HEK293 (cell line): ENCODE measurements around the gene ASCC3.

Source experiments
- CTCF ChIA-PET: fragments of 350-600 bp; formaldehyde crosslinking; extraction: SDS; loops from one replicate; lab custom pipeline; 2021; ENCODE audit warnings: antibody characterized with exemption; lab: Yijun Ruan, JAX
- POLR2A ChIA-PET: fragments of 300-600 bp; formaldehyde crosslinking; extraction: SDS; loops from one replicate; lab custom pipeline; 2020; ENCODE audit warnings: antibody characterized with exemption, inconsistent platforms; lab: Yijun Ruan, JAX
- H3K27ac ChIP-seq: fragments of 200-500 bp; sonication (Bioruptor generic); 2 replicates; pipeline ENCODE4 v1.5.1; 2014; ENCODE audit warnings: low read depth, low read length, control low read depth, inconsistent platforms; ENCODE audit errors: extremely low read depth
- H3K36me3 ChIP-seq, 2 experiments: fragments of 200-500 bp in 1 of 2; sonication (Bioruptor generic) in 1 of 2; 1 replicate in 1 of 2; 2 replicates in 1 of 2; pipeline ENCODE4 v1.5.1; 2014 to 2017; ENCODE audit warnings: inconsistent platforms in 2 of 2, low read length in 2 of 2; ENCODE audit not compliant: control insufficient read depth in 2 of 2, insufficient read depth in 1 of 2
- H3K4me1 ChIP-seq: fragments of 200-500 bp; sonication (Bioruptor generic); 2 replicates; pipeline ENCODE4 v1.5.1; 2014; ENCODE audit warnings: mild to moderate bottlenecking, low read length, inconsistent platforms; ENCODE audit not compliant: control insufficient read depth, insufficient read depth
- H3K4me3 ChIP-seq: 2 replicates; pipeline ENCODE4 v1.5.1; 2011; ENCODE audit warnings: low read depth, mild to moderate bottlenecking, control low read depth, low read length, moderate library complexity
- H3K9me3 ChIP-seq: fragments of 200-500 bp; sonication (Bioruptor generic); 2 replicates; pipeline ENCODE4 v1.5.1; 2014; ENCODE audit warnings: low read depth, low read length, inconsistent platforms; ENCODE audit not compliant: control insufficient read depth, insufficient read depth
- EGR2 ChIP-seq: fragments of 450-650 bp; formaldehyde crosslinking; IDR thresholded peaks from 2 replicates; pipeline ENCODE4 v1.5.1; 2016; ENCODE audit warnings: low read depth, missing biosample characterization, missing genetic modification characterization
- ZNF202 ChIP-seq: fragments of 450-650 bp; formaldehyde crosslinking; IDR thresholded peaks from 2 replicates; pipeline ENCODE4 v1.5.1; 2016; ENCODE audit warnings: missing biosample characterization, missing genetic modification characterization, borderline replicate concordance
- ZNF292 ChIP-seq: fragments of 450-650 bp; formaldehyde crosslinking; IDR thresholded peaks from 2 replicates; pipeline ENCODE4 v1.5.1; 2016; ENCODE audit warnings: low read depth, missing biosample characterization, missing genetic modification characterization, borderline replicate concordance
- ZNF341 ChIP-seq: fragments of 450-650 bp; formaldehyde crosslinking; IDR thresholded peaks from 2 replicates; pipeline ENCODE4; 2016; ENCODE audit warnings: low read depth, missing biosample characterization, missing genetic modification characterization
- ZNF350 ChIP-seq: fragments of 450-650 bp; formaldehyde crosslinking; IDR thresholded peaks from 2 replicates; pipeline ENCODE4 v1.5.0; 2017; ENCODE audit warnings: missing biosample characterization, mild to moderate bottlenecking, missing genetic modification characterization
- ZNF514 ChIP-seq: fragments of 450-650 bp; formaldehyde crosslinking; IDR thresholded peaks from 2 replicates; pipeline ENCODE4 v1.5.1; 2016; ENCODE audit warnings: missing biosample characterization, missing genetic modification characterization
- ZNF518A ChIP-seq: fragments of 450-650 bp; formaldehyde crosslinking; conservative IDR thresholded peaks from 2 replicates; pipeline ENCODE4 v1.5.1; 2016; ENCODE audit warnings: low read depth, missing biosample characterization, missing genetic modification characterization
- ZNF529 ChIP-seq: fragments of 450-650 bp; formaldehyde crosslinking; IDR thresholded peaks from 2 replicates; pipeline ENCODE4 v1.5.1; 2017; ENCODE audit warnings: missing genetic modification characterization, missing biosample characterization; ENCODE audit not compliant: insufficient replicate concordance
- ZNF558 ChIP-seq: fragments of 450-650 bp; formaldehyde crosslinking; IDR thresholded peaks from 2 replicates; pipeline ENCODE4 v1.5.1; 2016; ENCODE audit warnings: missing biosample characterization, missing genetic modification characterization
- ZNF654 ChIP-seq: fragments of 450-650 bp; formaldehyde crosslinking; IDR thresholded peaks from 2 replicates; pipeline ENCODE4 v1.5.1; 2016; ENCODE audit warnings: low read depth, missing biosample characterization, missing genetic modification characterization
- ZNF658 ChIP-seq: fragments of 450-650 bp; formaldehyde crosslinking; IDR thresholded peaks from 2 replicates; pipeline ENCODE4; 2016; ENCODE audit warnings: missing biosample characterization, missing genetic modification characterization
- ZNF670 ChIP-seq: fragments of 450-650 bp; formaldehyde crosslinking; IDR thresholded peaks from 2 replicates; pipeline ENCODE4 v1.5.1; 2016; ENCODE audit warnings: missing biosample characterization, missing genetic modification characterization, low read depth
- TF ChIP-seq, protein P1 (sequence below): fragments of 450-650 bp; formaldehyde crosslinking; conservative IDR thresholded peaks from 2 replicates; pipeline ENCODE4 v1.5.1; 2016; ENCODE audit warnings: low read depth, missing biosample characterization, missing genetic modification characterization
- TF ChIP-seq, protein P2 (sequence below): fragments of 450-650 bp; formaldehyde crosslinking; IDR thresholded peaks from 2 replicates; pipeline ENCODE4 v1.5.1; 2016; ENCODE audit warnings: missing biosample characterization, missing genetic modification characterization

ASCC3 gene

GRCh38 chr6:100468016-100468622 lies 413.0 kb downstream of the ASCC3 start (continued):
- no peak for TF ChIP-seq ZNF518A (tag by site-specific recombination)

DNA sequence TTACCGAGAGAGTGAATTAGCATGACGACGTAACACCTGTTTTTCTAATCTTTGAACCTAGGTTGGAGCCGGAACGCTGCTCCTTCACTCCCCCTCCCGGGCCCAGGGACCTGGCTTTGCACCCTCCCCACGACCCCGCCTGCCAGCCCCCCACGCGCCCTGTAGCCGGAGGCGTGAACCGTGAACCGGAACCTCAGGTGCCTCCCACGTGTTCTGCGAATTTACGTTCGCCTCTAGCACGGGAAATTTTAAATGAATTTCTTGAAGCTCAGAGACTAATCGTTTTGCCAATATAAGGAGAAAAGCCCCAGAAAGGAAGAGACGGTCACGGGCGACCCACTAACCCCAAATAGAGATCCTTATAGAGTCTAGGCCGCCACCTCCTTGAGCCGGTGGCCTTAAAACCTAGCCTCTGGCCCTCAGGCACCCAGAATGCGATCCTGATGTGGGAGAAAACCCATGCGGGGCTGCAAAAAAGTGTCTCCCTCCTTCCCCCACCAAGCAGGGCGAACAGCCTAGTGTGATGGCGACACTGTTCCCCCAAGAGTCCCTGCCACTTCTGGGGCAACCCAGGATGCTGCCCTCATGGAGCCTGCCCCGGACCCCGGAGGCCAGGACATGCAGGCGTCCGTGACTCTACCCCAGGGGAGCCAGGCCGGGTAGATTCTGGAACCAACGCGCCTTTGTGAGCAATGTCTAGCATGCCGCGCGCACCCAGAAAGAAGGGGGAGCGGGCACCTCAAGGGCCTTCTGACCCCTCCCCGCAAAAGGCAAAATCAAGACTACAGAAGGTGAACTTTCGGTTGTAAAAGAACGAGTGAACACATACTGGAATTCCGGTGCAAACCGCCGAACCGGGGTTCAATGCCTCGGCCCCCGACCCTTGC lies 413.8 kb downstream of the ASCC3 start:
- TF ChIP-seq ZNF292 (tag by site-specific recombination) (no peak), ZNF202 (peak; percentile 42; the same call in 1 of the 2 replicates)
- no peak overlapping the region for H3K27ac ChIP-seq
- no peak overlapping the region for H3K4me3 ChIP-seq
- ChIA-PET CTCF (interaction anchor here (0.7 to 1.2 kb wide), 3 partner anchors 12 to 358 kb away, joined by 3 to 4 read pairs (median 3); no protein-coding TSS in a partner anchor), POLR2A (no interaction called here)
- H3K9me3 ChIP-seq: no peaks in the 10 kb centered on the region
- H3K4me1 ChIP-seq: peaks cover 2% of the 10 kb centered on the region
- H3K36me3 ChIP-seq: no peaks in the 10 kb centered on the region

- ChIA-PET CTCF (interaction anchor here (0.7 to 2.0 kb wide), 4 partner anchors 13 to 357 kb away, joined by 3 to 7 read pairs (median 4); no protein-coding TSS in a partner anchor), POLR2A (no interaction called here)
- Histone ChIP-seq H3K4me3 (no peak overlapping the region), H3K9me3 (no peaks in the 10 kb centered on the region), H3K36me3 (no peaks in the 10 kb centered on the region), H3K27ac (no peak overlapping the region), H3K4me1 (peaks cover 3% of the 10 kb centered on the region)
- peak; percentile 26; the same call in 1 of the 2 replicates for TF ChIP-seq ZNF341
- no peak for TF ChIP-seq ZNF658
These were observed 414.6 kb downstream of the ASCC3 start for GRCh38 chr6:100466410-100467128.

DNA sequence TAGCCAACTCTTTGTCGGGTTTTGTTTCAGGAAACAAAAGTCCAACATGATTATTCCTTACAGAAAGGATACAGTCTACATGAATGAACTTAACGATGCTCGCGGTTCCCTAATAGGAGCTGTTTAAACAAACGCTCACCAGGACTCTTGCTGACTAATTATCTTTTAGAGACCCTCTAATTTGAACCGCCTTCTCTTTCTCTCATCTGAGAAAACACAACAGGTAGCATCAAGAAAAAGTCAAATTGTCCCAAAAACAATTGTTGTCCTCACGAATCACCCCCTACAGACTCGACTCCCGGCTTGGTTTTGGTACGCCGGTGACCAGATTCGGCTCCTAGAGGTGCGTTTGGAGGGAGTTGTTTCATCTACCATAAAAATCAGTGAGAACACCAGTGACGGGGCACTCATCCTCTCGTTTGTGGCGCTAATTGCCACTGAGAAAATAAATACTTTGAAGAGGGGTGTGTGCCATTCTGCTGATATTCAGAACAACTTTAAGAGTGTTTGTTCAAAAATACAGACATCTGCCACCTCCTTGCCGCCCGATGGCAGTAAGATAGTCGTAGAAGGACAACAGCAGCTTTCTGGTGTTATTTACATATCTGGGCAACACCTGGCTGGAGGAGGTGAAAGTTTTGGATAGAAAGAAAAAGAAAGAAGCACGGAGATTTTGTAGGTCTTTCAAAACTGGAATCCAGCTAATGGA lies 415.3 kb downstream of the ASCC3 start:
- POLR2A ChIA-PET: interaction anchor here (1.3 to 2.5 kb wide), 4 partner anchors 9 to 237 kb away, joined by 4 to 13 read pairs (median 8); no protein-coding TSS in a partner anchor
- Histone ChIP-seq H3K36me3 (no peaks in the 10 kb centered on the region), H3K4me3 (no peak overlapping the region)
- CTCF ChIA-PET: interaction anchor here (1.1 to 2.0 kb wide), 3 partner anchors 14 to 356 kb away, joined by 3 to 7 read pairs (median 5); no protein-coding TSS in a partner anchor
- TF ChIP-seq, protein P1, sequence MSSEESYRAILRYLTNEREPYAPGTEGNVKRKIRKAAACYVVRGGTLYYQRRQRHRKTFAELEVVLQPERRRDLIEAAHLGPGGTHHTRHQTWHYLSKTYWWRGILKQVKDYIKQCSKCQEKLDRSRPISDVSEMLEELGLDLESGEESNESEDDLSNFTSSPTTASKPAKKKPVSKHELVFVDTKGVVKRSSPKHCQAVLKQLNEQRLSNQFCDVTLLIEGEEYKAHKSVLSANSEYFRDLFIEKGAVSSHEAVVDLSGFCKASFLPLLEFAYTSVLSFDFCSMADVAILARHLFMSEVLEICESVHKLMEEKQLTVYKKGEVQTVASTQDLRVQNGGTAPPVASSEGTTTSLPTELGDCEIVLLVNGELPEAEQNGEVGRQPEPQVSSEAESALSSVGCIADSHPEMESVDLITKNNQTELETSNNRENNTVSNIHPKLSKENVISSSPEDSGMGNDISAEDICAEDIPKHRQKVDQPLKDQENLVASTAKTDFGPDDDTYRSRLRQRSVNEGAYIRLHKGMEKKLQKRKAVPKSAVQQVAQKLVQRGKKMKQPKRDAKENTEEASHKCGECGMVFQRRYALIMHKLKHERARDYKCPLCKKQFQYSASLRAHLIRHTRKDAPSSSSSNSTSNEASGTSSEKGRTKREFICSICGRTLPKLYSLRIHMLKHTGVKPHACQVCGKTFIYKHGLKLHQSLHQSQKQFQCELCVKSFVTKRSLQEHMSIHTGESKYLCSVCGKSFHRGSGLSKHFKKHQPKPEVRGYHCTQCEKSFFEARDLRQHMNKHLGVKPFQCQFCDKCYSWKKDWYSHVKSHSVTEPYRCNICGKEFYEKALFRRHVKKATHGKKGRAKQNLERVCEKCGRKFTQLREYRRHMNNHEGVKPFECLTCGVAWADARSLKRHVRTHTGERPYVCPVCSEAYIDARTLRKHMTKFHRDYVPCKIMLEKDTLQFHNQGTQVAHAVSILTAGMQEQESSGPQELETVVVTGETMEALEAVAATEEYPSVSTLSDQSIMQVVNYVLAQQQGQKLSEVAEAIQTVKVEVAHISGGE: no peak
- TF ChIP-seq ZNF529 (tag by site-specific recombination) (no peak), EGR2 (tag by site-specific recombination) (no peak), ZNF558 (no peak), ZNF670 (tag by site-specific recombination) (no peak), ZNF654 (tag by site-specific recombination) (no peak), ZNF514 (tag by site-specific recombination) (no peak), ZNF350 (tag by site-specific recombination) (no peak)
- TF ChIP-seq, protein P2, sequence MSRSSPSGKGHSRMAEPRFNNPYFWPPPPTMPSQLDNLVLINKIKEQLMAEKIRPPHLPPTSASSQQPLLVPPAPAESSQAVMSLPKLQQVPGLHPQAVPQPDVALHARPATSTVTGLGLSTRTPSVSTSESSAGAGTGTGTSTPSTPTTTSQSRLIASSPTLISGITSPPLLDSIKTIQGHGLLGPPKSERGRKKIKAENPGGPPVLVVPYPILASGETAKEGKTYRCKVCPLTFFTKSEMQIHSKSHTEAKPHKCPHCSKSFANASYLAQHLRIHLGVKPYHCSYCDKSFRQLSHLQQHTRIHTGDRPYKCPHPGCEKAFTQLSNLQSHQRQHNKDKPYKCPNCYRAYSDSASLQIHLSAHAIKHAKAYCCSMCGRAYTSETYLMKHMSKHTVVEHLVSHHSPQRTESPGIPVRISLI: no peak
- TF ChIP-seq, all 188 proteins: peak for 0
- Histone ChIP-seq H3K4me1 (peaks cover 3% of the 10 kb centered on the region), H3K9me3 (no peaks in the 10 kb centered on the region), H3K27ac (no peak overlapping the region)
